Activated CD4-positive, alpha-beta memory T cell treated with anti-CD3 and anti-CD28 coated beads for 36 hours (primary cell): ENCODE data around the gene GULP1. TPM values are rescaled to one million over a fixed set of nuclear protein-coding genes. Genes with fewer than 3 reads are reported as not detected.

Experiments
- CTCF ChIA-PET: fragments of 350-600 bp; sonication (Branson Sonifier 250); formaldehyde crosslinking; loops from one replicate; lab custom pipeline; 2021; ENCODE audit warnings: antibody characterized with exemption, inconsistent platforms; lab: Charles Lee
- POLR2A ChIA-PET: fragments of 350-600 bp; sonication (Branson Sonifier 250); formaldehyde crosslinking; loops from one replicate; lab custom pipeline; 2021; ENCODE audit warnings: antibody characterized with exemption; lab: Charles Lee
- DNase-seq: peaks from one replicate; pipeline ENCODE4 v3.0.0-alpha.2; 2020
- H3K27ac Mint-ChIP-seq: one replicate; pipeline ENCODE4 v1.8.0; 2021; ENCODE audit warnings: mixed read lengths
- H3K27me3 Mint-ChIP-seq: one replicate; pipeline ENCODE4 v1.8.0; 2021; ENCODE audit warnings: mixed read lengths
- H3K36me3 Mint-ChIP-seq: one replicate; pipeline ENCODE4 v1.8.0; 2021; ENCODE audit warnings: mixed read lengths
- H3K4me1 Mint-ChIP-seq: one replicate; pipeline ENCODE4 v1.8.0; 2021; ENCODE audit warnings: low read depth, mixed read lengths
- H3K4me3 Mint-ChIP-seq: one replicate; pipeline ENCODE4 v1.8.0; 2021; ENCODE audit warnings: mild to moderate bottlenecking, mixed read lengths
- H3K9me3 Mint-ChIP-seq: one replicate; pipeline ENCODE4 v1.8.0; 2021; ENCODE audit warnings: mixed read lengths
- intact Hi-C: fragments of 100-400 bp; cut with micrococcal nuclease; formaldehyde crosslinking; loops from one replicate; pipeline ENCODE4 v1.15.1; 2023
- total RNA-seq, 2 experiments: library from RNA; stranded (reverse); gene quantifications; one replicate each; pipeline ENCODE4 v1.2.3, GENCODE V29; 2021

Gene GULP1
- total RNA-seq, 2 experiments from 2014 or later, result not detected

- no peaks in the 10 kb centered on the region for H3K9me3 Mint-ChIP-seq
- no peaks in the 10 kb centered on the region for H3K36me3 Mint-ChIP-seq
- no peaks in the 10 kb centered on the region for H3K4me1 Mint-ChIP-seq
- no peak for DNase-seq
- H3K27ac Mint-ChIP-seq, result no peak overlapping the region
- CTCF ChIA-PET, result no interaction called here
- H3K27me3 Mint-ChIP-seq, result peaks cover 1% of the 10 kb centered on the region
- intact Hi-C loops, result no loop called here
- H3K4me3 Mint-ChIP-seq, result no peak overlapping the region
- POLR2A ChIA-PET, result no interaction called here
These were observed 189.8 kb downstream of the GULP1 start for GRCh38 chr2:188481474-188481873.

- no peaks in the 10 kb centered on the region for H3K4me1 Mint-ChIP-seq
- H3K27me3 Mint-ChIP-seq, result peaks cover 1% of the 10 kb centered on the region
- no peaks in the 10 kb centered on the region for H3K9me3 Mint-ChIP-seq
- intact Hi-C loops, result no loop called here
- ChIA-PET POLR2A (no interaction called here), CTCF (no interaction called here)
- no peak overlapping the region for H3K27ac Mint-ChIP-seq
- DNase-seq, result no peak
- no peak overlapping the region for H3K4me3 Mint-ChIP-seq
- no peaks in the 10 kb centered on the region for H3K36me3 Mint-ChIP-seq
These were observed 193.8 kb downstream of the GULP1 start for GRCh38 chr2:188485496-188485895.

- no peak for DNase-seq
- Mint-ChIP-seq H3K9me3 (no peaks in the 10 kb centered on the region), H3K36me3 (no peaks in the 10 kb centered on the region), H3K27ac (no peak overlapping the region), H3K27me3 (no peaks in the 10 kb centered on the region), H3K4me3 (no peak overlapping the region), H3K4me1 (no peaks in the 10 kb centered on the region)
- CTCF ChIA-PET, result no interaction called here
- intact Hi-C loops, result no loop called here
- POLR2A ChIA-PET, result no interaction called here
These were observed 201.1 kb downstream of the GULP1 start for GRCh38 chr2:188492751-188493150.

GRCh38 chr2:188494906-188495305 is 203.2 kb downstream of the GULP1 start:
- Mint-ChIP-seq H3K9me3 (no peaks in the 10 kb centered on the region), H3K4me3 (no peak overlapping the region), H3K27ac (no peak overlapping the region), H3K4me1 (no peaks in the 10 kb centered on the region), H3K36me3 (no peaks in the 10 kb centered on the region), H3K27me3 (no peaks in the 10 kb centered on the region)
- CTCF ChIA-PET, result no interaction called here
- POLR2A ChIA-PET, result no interaction called here
- no peak for DNase-seq
- intact Hi-C loops, result no loop called here

- ChIA-PET CTCF (no interaction called here), POLR2A (no interaction called here)
- no peaks in the 10 kb centered on the region for H3K4me1 Mint-ChIP-seq
- no peaks in the 10 kb centered on the region for H3K27me3 Mint-ChIP-seq
- H3K36me3 Mint-ChIP-seq, result no peaks in the 10 kb centered on the region
- H3K27ac Mint-ChIP-seq, result no peak overlapping the region
- H3K9me3 Mint-ChIP-seq, result no peaks in the 10 kb centered on the region
- H3K4me3 Mint-ChIP-seq, result no peak overlapping the region
- no peak for DNase-seq
- intact Hi-C loops, result no loop called here
These were observed 204.3 kb downstream of the GULP1 start for GRCh38 chr2:188495969-188496431.

- H3K4me1 Mint-ChIP-seq, result no peaks in the 10 kb centered on the region
- H3K27ac Mint-ChIP-seq, result no peak overlapping the region
- H3K9me3 Mint-ChIP-seq, result no peaks in the 10 kb centered on the region
- no peak for DNase-seq
- H3K4me3 Mint-ChIP-seq, result no peak overlapping the region
- ChIA-PET POLR2A (no interaction called here), CTCF (no interaction called here)
- intact Hi-C loops, result no loop called here
- no peaks in the 10 kb centered on the region for H3K36me3 Mint-ChIP-seq
- no peaks in the 10 kb centered on the region for H3K27me3 Mint-ChIP-seq
These were observed 206.1 kb downstream of the GULP1 start for GRCh38 chr2:188497726-188498125.

GRCh38 chr2:188503975-188504374 is 212.3 kb downstream of the GULP1 start:
- Mint-ChIP-seq H3K4me1 (no peaks in the 10 kb centered on the region), H3K4me3 (no peak overlapping the region), H3K27me3 (no peaks in the 10 kb centered on the region), H3K27ac (no peak overlapping the region), H3K36me3 (no peaks in the 10 kb centered on the region), H3K9me3 (no peaks in the 10 kb centered on the region)
- intact Hi-C loops, result no loop called here
- DNase-seq, result no peak
- CTCF ChIA-PET, result interaction anchor here (0.7 kb wide), 1 partner anchor 111 kb away, joined by 3 read pairs; no protein-coding TSS in a partner anchor
- POLR2A ChIA-PET, result no interaction called here

- no peaks in the 10 kb centered on the region for H3K4me1 Mint-ChIP-seq
- no peaks in the 10 kb centered on the region for H3K36me3 Mint-ChIP-seq
- H3K27me3 Mint-ChIP-seq, result no peaks in the 10 kb centered on the region
- DNase-seq, result no peak
- H3K27ac Mint-ChIP-seq, result no peak overlapping the region
- CTCF ChIA-PET, result no interaction called here
- no peak overlapping the region for H3K4me3 Mint-ChIP-seq
- no peaks in the 10 kb centered on the region for H3K9me3 Mint-ChIP-seq
- intact Hi-C loops, result no loop called here
- POLR2A ChIA-PET, result no interaction called here
These were observed 215.2 kb downstream of the GULP1 start for GRCh38 chr2:188506843-188507242.

- H3K4me1 Mint-ChIP-seq, result no peaks in the 10 kb centered on the region
- CTCF ChIA-PET, result interaction anchor here (1.8 kb wide), 1 partner anchor 1011 kb away, joined by 6 read pairs; no protein-coding TSS in a partner anchor
- POLR2A ChIA-PET, result no interaction called here
- H3K4me3 Mint-ChIP-seq, result no peak overlapping the region
- intact Hi-C loops, result no loop called here
- no peak overlapping the region for H3K27ac Mint-ChIP-seq
- no peaks in the 10 kb centered on the region for H3K36me3 Mint-ChIP-seq
- DNase-seq, result no peak
- no peaks in the 10 kb centered on the region for H3K27me3 Mint-ChIP-seq
- H3K9me3 Mint-ChIP-seq, result no peaks in the 10 kb centered on the region
These were observed 219.7 kb downstream of the GULP1 start for GRCh38 chr2:188511346-188511745.

- H3K27ac Mint-ChIP-seq, result no peak overlapping the region
- H3K4me3 Mint-ChIP-seq, result no peak overlapping the region
- H3K4me1 Mint-ChIP-seq, result no peaks in the 10 kb centered on the region
- intact Hi-C loops, result loop anchor here (2.0 kb wide), 1 partner anchor 1014 kb away; no protein-coding TSS in a partner anchor
- H3K9me3 Mint-ChIP-seq, result no peaks in the 10 kb centered on the region
- ChIA-PET CTCF (interaction anchor here (0.7 kb wide), 1 partner anchor 925 kb away, joined by 3 read pairs; no protein-coding TSS in a partner anchor), POLR2A (no interaction called here)
- H3K36me3 Mint-ChIP-seq, result no peaks in the 10 kb centered on the region
- no peak for DNase-seq
- no peaks in the 10 kb centered on the region for H3K27me3 Mint-ChIP-seq
These were observed 220.8 kb downstream of the GULP1 start for GRCh38 chr2:188512456-188512855.

GRCh38 chr2:188515918-188516317 is 224.2 kb downstream of the GULP1 start:
- H3K27me3 Mint-ChIP-seq, result peaks cover 5% of the 10 kb centered on the region
- H3K36me3 Mint-ChIP-seq, result no peaks in the 10 kb centered on the region
- no peaks in the 10 kb centered on the region for H3K9me3 Mint-ChIP-seq
- no peak overlapping the region for H3K4me3 Mint-ChIP-seq
- no peak for DNase-seq
- ChIA-PET POLR2A (no interaction called here), CTCF (no interaction called here)
- H3K27ac Mint-ChIP-seq, result no peak overlapping the region
- intact Hi-C loops, result no loop called here
- H3K4me1 Mint-ChIP-seq, result no peaks in the 10 kb centered on the region

- POLR2A ChIA-PET, result no interaction called here
- Mint-ChIP-seq H3K9me3 (no peaks in the 10 kb centered on the region), H3K27ac (no peak overlapping the region)
These were observed 226.0 kb downstream of the GULP1 start for GRCh38 chr2:188517549-188518215.

GRCh38 chr2:188518381-188518780 is 226.7 kb downstream of the GULP1 start:
- Mint-ChIP-seq H3K27me3 (peaks cover 5% of the 10 kb centered on the region), H3K36me3 (no peaks in the 10 kb centered on the region), H3K4me1 (no peaks in the 10 kb centered on the region), H3K27ac (no peak overlapping the region), H3K9me3 (no peaks in the 10 kb centered on the region), H3K4me3 (no peak overlapping the region)
- ChIA-PET POLR2A (no interaction called here), CTCF (no interaction called here)
- no peak for DNase-seq
- intact Hi-C loops, result no loop called here

More at GRCh38 chr2:188517549-188518215, 226.0 kb downstream of the GULP1 start:
- Mint-ChIP-seq H3K4me3 (no peak overlapping the region), H3K27me3 (peaks cover 5% of the 10 kb centered on the region), H3K36me3 (no peaks in the 10 kb centered on the region), H3K4me1 (no peaks in the 10 kb centered on the region)
- intact Hi-C loops, result no loop called here
- CTCF ChIA-PET, result no interaction called here
- DNase-seq, result no peak
